GM23338 (cell line): ENCODE results near the gene PLCH2. TPM values are rescaled to one million over a fixed set of nuclear protein-coding genes. Genes with fewer than 3 reads are reported as not detected.

Experiments
- ATAC-seq: fragments of 200-7000 bp; cut with Tn5 transposase; 3 replicates; pipeline ENCODE4 v1.9.1; 2020
- DNase-seq: peaks from one replicate; pipeline ENCODE4 v3.0.0-alpha.2; 2015; ENCODE audit warnings: low spot score
- H2AFZ ChIP-seq: fragments of 200-600 bp; sonication (generic); 2 replicates; pipeline ENCODE4 v1.8.0; 2016; ENCODE audit warnings: antibody characterized with exemption, mild to moderate bottlenecking, moderate library complexity
- H3F3A ChIP-seq: fragments of 200-600 bp; sonication (generic); replicated peaks from 2 replicates; pipeline ENCODE4 v1.8.0; 2017; ENCODE audit warnings: antibody characterized with exemption, mixed run types, low read depth
- H3K27ac ChIP-seq: fragments of 200-600 bp; sonication (generic); 2 replicates; pipeline ENCODE4 v1.6.1; 2016; ENCODE audit warnings: low read depth
- H3K27me3 ChIP-seq: fragments of 200-600 bp; sonication (generic); 2 replicates; pipeline ENCODE4 v1.8.0; 2016; ENCODE audit warnings: mild to moderate bottlenecking, mixed run types, moderate library complexity; ENCODE audit not compliant: insufficient read depth
- H3K36me3 ChIP-seq: fragments of 200-600 bp; sonication (generic); 2 replicates; pipeline ENCODE4 v1.8.0; 2016; ENCODE audit warnings: mild to moderate bottlenecking; ENCODE audit not compliant: insufficient read depth
- H3K4me1 ChIP-seq: fragments of 200-600 bp; sonication (generic); 2 replicates; pipeline ENCODE4 v1.8.0; 2016; ENCODE audit warnings: mild to moderate bottlenecking, moderate library complexity; ENCODE audit not compliant: insufficient read depth
- H3K4me2 ChIP-seq: fragments of 200-600 bp; sonication (generic); 2 replicates; pipeline ENCODE4 v1.7.1; 2017; ENCODE audit warnings: mixed run types
- H3K4me3 ChIP-seq: fragments of 200-600 bp; sonication (generic); 2 replicates; pipeline ENCODE4 v1.6.1; 2016; ENCODE audit warnings: mixed run types
- H3K79me2 ChIP-seq: fragments of 200-600 bp; sonication (generic); replicated peaks from 2 replicates; pipeline ENCODE4 v1.8.0; 2017; ENCODE audit warnings: mild to moderate bottlenecking; ENCODE audit not compliant: insufficient read depth
- H3K9me2 ChIP-seq: fragments of 200-600 bp; sonication (generic); 2 replicates; pipeline ENCODE4 v1.8.0; 2017; ENCODE audit not compliant: insufficient read depth
- H4K20me1 ChIP-seq: fragments of 200-600 bp; sonication (generic); replicated peaks from 2 replicates; pipeline ENCODE4 v1.8.0; 2017; ENCODE audit warnings: mild to moderate bottlenecking; ENCODE audit not compliant: insufficient read depth
- H3K27ac Mint-ChIP-seq: 2 replicates; pipeline ENCODE4 v1.8.0; 2020; ENCODE audit warnings: inconsistent platforms, mild to moderate bottlenecking, moderate library complexity, mixed read lengths
- H3K27me3 Mint-ChIP-seq: 3 replicates; pipeline ENCODE4 v1.8.0; 2022; ENCODE audit warnings: low read depth, mild to moderate bottlenecking, moderate library complexity, mixed read lengths, inconsistent platforms; ENCODE audit not compliant: insufficient read depth, poor library complexity
- H3K36me3 Mint-ChIP-seq: 3 replicates; pipeline ENCODE4 v1.8.0; 2021; ENCODE audit warnings: low read depth, mild to moderate bottlenecking, inconsistent platforms, moderate library complexity, mixed read lengths
- H3K4me1 Mint-ChIP-seq: 3 replicates; pipeline ENCODE4 v1.8.0; 2020; ENCODE audit warnings: mild to moderate bottlenecking, inconsistent platforms, mixed read lengths
- H3K4me3 Mint-ChIP-seq: 3 replicates; pipeline ENCODE4 v1.8.0; 2021; ENCODE audit warnings: moderate library complexity, mild to moderate bottlenecking, inconsistent platforms, mixed read lengths
- H3K9me3 Mint-ChIP-seq: 3 replicates; pipeline ENCODE4 v1.8.0; 2020; ENCODE audit warnings: moderate library complexity, mild to moderate bottlenecking, inconsistent platforms, mixed read lengths
- CREB1 ChIP-seq: fragments of 250-450 bp; sonication (Bioruptor Pico); IDR thresholded peaks from 2 replicates; pipeline ENCODE4 v1.5.0; 2020; ENCODE audit warnings: low read depth, mild to moderate bottlenecking, moderate library complexity
- EZH2 ChIP-seq: fragments of 200-600 bp; sonication (generic); IDR thresholded peaks from one replicate; pipeline ENCODE4 v1.8.0; 2017; ENCODE audit warnings: antibody characterized with exemption, mild to moderate bottlenecking, low read depth; ENCODE audit not compliant: unreplicated experiment
- EZH2phosphoT487 ChIP-seq: fragments of 200-600 bp; sonication (generic); IDR thresholded peaks from one replicate; pipeline ENCODE4 v1.8.1; 2018; ENCODE audit warnings: antibody characterized with exemption; ENCODE audit not compliant: unreplicated experiment
- JUNB ChIP-seq: IDR thresholded peaks from one replicate; pipeline ENCODE4 v1.6.1; 2016; ENCODE audit warnings: antibody characterized with exemption; ENCODE audit not compliant: unreplicated experiment
- NANOG ChIP-seq: IDR thresholded peaks from 2 replicates; pipeline ENCODE4 v1.6.1; 2016; ENCODE audit warnings: antibody characterized with exemption, borderline replicate concordance
- POLR2AphosphoS5 ChIP-seq: IDR thresholded peaks from 2 replicates; pipeline ENCODE4 v1.6.1; 2016; ENCODE audit warnings: antibody characterized with exemption, low read depth
- STAT1 ChIP-seq: IDR thresholded peaks from one replicate; pipeline ENCODE4 v1.6.1; 2016; ENCODE audit warnings: antibody characterized with exemption; ENCODE audit not compliant: unreplicated experiment
- ZNF114 ChIP-seq: fragments of 250-450 bp; sonication (Bioruptor Pico); IDR thresholded peaks from 2 replicates; pipeline ENCODE4 v1.5.0; 2020; ENCODE audit warnings: mild to moderate bottlenecking, moderate library complexity
- ZNF331 ChIP-seq: fragments of 250-450 bp; sonication (Bioruptor Pico); IDR thresholded peaks from 2 replicates; pipeline ENCODE4 v1.5.0; 2020; ENCODE audit warnings: low read depth, mild to moderate bottlenecking, moderate library complexity
- polyA plus RNA-seq: library from polyadenylated mRNA; unstranded; fragments of >200 nt; fragmentation: Nextera tagmentation; extraction: Ambion mirVana; gene quantifications from 2 replicates; pipeline ENCODE4 v1.2.1, GENCODE V29; 2016
- total RNA-seq: library from RNA; depleted of rRNA; stranded (reverse); fragments of >200 nt; shearing (Covaris generic); gene quantifications from 2 replicates; pipeline ENCODE4 v1.2.3, GENCODE V29; 2014
- TF ChIP-seq, protein P1 (sequence below), 2 experiments: fragments of 200-600 bp in 1 of 2; sonication (generic) in 1 of 2; conservative IDR thresholded peaks; 2 replicates each; pipeline versions ENCODE4 v1.5.1 to v1.6.1; 2016 to 2017; ENCODE audit warnings: antibody characterized with exemption in 2 of 2, low read depth in 2 of 2, mild to moderate bottlenecking in 2 of 2, moderate library complexity in 1 of 2
- TF ChIP-seq, protein P2 (sequence below): fragments of 250-450 bp; sonication (Bioruptor Pico); IDR thresholded peaks from 2 replicates; pipeline ENCODE4 v1.5.0; 2020; ENCODE audit warnings: mild to moderate bottlenecking, moderate library complexity
- TF ChIP-seq, protein P3 (sequence below): IDR thresholded peaks from 2 replicates; pipeline ENCODE4 v1.6.1; 2016; ENCODE audit warnings: antibody characterized with exemption

Gene PLCH2
- total and polyA plus RNA-seq, 2 experiments from 2014 or later: 0.31 TPM; not detected in 1

DNA sequence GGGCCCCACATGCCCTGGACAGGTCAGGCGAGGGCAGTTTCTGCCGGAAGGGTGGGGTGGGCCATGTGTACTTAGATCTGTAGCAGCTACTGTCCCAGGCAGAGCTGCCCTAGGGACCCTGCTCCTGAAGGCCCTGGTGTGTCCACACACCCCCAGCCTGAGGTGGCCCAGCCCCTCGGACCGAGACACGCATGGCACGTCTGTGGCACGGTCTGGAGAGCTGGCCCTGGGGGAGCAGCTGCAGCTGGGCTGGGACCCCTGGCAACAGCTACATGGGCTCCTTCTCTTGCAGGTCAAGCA, 25.7 kb downstream of the PLCH2 start:
- Mint-ChIP-seq H3K4me1 (no peaks in the 10 kb centered on the region), H3K27me3 (peaks cover 9% of the 10 kb centered on the region), H3K9me3 (no peaks in the 10 kb centered on the region), H3K27ac (no peak overlapping the region), H3K36me3 (no peaks in the 10 kb centered on the region), H3K4me3 (no peak overlapping the region)
- Histone ChIP-seq H4K20me1 (no peaks in the 10 kb centered on the region), H3K36me3 (no peaks in the 10 kb centered on the region), H3K9me2 (no peaks in the 10 kb centered on the region), H3F3A (no peaks in the 10 kb centered on the region), H3K27me3 (no peaks in the 10 kb centered on the region), H3K27ac (no peak overlapping the region), H3K79me2 (no peaks in the 10 kb centered on the region), H3K4me1 (no peaks in the 10 kb centered on the region), H3K4me3 (no peak overlapping the region), H2AFZ (no peak overlapping the region), H3K4me2 (no peak overlapping the region)
- no peak for ATAC-seq
- DNase-seq: no peak
- TF ChIP-seq, protein P1, sequence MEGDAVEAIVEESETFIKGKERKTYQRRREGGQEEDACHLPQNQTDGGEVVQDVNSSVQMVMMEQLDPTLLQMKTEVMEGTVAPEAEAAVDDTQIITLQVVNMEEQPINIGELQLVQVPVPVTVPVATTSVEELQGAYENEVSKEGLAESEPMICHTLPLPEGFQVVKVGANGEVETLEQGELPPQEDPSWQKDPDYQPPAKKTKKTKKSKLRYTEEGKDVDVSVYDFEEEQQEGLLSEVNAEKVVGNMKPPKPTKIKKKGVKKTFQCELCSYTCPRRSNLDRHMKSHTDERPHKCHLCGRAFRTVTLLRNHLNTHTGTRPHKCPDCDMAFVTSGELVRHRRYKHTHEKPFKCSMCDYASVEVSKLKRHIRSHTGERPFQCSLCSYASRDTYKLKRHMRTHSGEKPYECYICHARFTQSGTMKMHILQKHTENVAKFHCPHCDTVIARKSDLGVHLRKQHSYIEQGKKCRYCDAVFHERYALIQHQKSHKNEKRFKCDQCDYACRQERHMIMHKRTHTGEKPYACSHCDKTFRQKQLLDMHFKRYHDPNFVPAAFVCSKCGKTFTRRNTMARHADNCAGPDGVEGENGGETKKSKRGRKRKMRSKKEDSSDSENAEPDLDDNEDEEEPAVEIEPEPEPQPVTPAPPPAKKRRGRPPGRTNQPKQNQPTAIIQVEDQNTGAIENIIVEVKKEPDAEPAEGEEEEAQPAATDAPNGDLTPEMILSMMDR (conservative IDR thresholded peaks at IDR 0.05; ENCODE audit: low read depth in 2 of 2): no peak
- TF ChIP-seq, protein P2, sequence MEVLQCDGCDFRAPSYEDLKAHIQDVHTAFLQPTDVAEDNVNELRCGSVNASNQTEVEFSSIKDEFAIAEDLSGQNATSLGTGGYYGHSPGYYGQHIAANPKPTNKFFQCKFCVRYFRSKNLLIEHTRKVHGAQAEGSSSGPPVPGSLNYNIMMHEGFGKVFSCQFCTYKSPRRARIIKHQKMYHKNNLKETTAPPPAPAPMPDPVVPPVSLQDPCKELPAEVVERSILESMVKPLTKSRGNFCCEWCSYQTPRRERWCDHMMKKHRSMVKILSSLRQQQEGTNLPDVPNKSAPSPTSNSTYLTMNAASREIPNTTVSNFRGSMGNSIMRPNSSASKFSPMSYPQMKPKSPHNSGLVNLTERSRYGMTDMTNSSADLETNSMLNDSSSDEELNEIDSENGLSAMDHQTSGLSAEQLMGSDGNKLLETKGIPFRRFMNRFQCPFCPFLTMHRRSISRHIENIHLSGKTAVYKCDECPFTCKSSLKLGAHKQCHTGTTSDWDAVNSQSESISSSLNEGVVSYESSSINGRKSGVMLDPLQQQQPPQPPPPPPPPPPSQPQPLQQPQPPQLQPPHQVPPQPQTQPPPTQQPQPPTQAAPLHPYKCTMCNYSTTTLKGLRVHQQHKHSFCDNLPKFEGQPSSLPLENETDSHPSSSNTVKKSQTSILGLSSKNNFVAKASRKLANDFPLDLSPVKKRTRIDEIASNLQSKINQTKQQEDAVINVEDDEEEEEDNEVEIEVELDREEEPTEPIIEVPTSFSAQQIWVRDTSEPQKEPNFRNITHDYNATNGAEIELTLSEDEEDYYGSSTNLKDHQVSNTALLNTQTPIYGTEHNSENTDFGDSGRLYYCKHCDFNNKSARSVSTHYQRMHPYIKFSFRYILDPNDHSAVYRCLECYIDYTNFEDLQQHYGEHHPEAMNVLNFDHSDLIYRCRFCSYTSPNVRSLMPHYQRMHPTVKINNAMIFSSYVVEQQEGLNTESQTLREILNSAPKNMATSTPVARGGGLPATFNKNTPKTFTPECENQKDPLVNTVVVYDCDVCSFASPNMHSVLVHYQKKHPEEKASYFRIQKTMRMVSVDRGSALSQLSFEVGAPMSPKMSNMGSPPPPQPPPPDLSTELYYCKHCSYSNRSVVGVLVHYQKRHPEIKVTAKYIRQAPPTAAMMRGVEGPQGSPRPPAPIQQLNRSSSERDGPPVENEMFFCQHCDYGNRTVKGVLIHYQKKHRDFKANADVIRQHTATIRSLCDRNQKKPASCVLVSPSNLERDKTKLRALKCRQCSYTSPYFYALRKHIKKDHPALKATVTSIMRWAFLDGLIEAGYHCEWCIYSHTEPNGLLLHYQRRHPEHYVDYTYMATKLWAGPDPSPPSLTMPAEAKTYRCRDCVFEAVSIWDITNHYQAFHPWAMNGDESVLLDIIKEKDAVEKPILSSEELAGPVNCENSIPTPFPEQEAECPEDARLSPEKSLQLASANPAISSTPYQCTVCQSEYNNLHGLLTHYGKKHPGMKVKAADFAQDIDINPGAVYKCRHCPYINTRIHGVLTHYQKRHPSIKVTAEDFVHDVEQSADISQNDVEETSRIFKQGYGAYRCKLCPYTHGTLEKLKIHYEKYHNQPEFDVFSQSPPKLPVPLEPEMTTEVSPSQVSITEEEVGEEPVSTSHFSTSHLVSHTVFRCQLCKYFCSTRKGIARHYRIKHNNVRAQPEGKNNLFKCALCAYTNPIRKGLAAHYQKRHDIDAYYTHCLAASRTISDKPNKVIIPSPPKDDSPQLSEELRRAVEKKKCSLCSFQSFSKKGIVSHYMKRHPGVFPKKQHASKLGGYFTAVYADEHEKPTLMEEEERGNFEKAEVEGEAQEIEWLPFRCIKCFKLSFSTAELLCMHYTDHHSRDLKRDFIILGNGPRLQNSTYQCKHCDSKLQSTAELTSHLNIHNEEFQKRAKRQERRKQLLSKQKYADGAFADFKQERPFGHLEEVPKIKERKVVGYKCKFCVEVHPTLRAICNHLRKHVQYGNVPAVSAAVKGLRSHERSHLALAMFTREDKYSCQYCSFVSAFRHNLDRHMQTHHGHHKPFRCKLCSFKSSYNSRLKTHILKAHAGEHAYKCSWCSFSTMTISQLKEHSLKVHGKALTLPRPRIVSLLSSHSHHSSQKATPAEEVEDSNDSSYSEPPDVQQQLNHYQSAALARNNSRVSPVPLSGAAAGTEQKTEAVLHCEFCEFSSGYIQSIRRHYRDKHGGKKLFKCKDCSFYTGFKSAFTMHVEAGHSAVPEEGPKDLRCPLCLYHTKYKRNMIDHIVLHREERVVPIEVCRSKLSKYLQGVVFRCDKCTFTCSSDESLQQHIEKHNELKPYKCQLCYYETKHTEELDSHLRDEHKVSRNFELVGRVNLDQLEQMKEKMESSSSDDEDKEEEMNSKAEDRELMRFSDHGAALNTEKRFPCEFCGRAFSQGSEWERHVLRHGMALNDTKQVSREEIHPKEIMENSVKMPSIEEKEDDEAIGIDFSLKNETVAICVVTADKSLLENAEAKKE (CRISPR knock-in tag): no peak
- TF ChIP-seq ZNF114 (CRISPR knock-in tag): no peak
- TF ChIP-seq CREB1: no peak
- no peak for TF ChIP-seq EZH2phosphoT487
- no peak for TF ChIP-seq NANOG
- no peak for TF ChIP-seq JUNB
- TF ChIP-seq POLR2AphosphoS5: no peak
- TF ChIP-seq STAT1: no peak
- no peak for TF ChIP-seq ZNF331 (CRISPR knock-in tag)
- no peak for TF ChIP-seq EZH2
- TF ChIP-seq, protein P3, sequence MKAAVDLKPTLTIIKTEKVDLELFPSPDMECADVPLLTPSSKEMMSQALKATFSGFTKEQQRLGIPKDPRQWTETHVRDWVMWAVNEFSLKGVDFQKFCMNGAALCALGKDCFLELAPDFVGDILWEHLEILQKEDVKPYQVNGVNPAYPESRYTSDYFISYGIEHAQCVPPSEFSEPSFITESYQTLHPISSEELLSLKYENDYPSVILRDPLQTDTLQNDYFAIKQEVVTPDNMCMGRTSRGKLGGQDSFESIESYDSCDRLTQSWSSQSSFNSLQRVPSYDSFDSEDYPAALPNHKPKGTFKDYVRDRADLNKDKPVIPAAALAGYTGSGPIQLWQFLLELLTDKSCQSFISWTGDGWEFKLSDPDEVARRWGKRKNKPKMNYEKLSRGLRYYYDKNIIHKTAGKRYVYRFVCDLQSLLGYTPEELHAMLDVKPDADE: no peak
